Activated T-cell treated with anti-CD3 and anti-CD28 coated beads, Interleukin-2, amount 50 U/mL, for 48 hours (primary cell): Measurements from ENCODE around the gene HTR6.
"Not testable (repeated sequence)": the region's sequence is repeated elsewhere in the genome, so short reads cannot be mapped to it uniquely, and the experiment has no call there.

Experiments
- DNase-seq, 2 experiments: peaks; one replicate each; pipeline ENCODE4 v3.0.0-alpha.2; 2020

HTR6 gene

DNA sequence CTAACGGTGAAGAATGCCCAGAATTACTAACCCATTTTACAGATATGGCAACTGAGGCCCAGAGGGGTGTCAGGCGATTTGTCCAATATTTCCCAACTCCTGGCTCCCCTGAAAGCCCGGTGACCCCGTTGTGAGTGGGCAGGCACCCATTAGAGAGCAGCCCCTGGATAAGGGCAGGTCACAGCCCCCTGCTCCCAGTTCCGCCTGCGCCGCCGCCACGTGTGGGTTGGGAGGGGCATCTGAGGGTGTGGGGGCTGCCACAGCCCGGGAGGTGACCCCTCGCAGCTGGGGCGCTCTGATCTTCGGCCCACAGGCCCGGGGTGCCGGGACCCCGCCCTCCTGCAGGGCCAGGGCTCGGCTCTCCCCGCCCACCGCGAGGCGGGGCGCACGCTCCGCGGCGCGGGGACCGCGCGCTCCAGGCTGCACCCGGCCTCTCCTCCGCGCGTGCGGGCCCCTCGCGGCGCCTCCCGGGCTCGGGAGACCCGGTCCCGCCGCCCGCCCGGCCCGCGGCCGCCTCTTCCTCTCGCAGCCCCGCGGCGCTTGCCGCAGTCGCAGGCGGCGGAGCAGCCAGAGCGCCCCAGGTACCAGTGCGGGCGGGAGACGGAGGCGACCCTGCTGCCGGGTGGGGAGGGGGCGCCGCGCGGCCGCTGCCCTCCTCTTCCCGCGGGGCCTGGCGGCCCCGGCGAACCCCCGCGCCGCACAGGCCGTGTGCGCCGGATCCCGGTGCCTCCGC lies at the start of gene HTR6:
TSS of gene HTR6 (plus strand) at position 423 of the 733 bp plus-strand sequence. CDS start 879 bp downstream, outside the sequence.
- DNase-seq: peak; percentile 38 to 63

GRCh38 chr1:19615438-19615837 lies 49.2 kb upstream of the HTR6 start:
- DNase-seq: no peak

DNA sequence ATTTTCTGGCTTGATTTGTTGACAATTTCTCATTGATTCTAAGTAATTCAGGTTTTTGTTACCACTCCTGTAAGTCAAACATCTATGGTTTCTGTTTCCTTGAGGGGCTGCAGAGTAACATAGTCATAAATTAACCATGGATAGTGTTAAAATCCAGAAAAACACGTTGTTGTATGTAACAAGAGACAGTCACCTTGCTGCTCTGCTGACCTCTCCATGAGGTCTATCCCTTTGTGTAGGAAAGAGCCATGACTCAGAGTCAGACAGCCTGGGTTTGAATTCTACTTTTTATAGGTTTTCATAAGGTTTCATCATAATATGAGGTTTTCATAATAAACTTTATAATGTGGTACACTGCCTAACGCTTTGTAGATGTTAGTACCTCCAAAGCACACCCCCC lies 48.2 kb upstream of the HTR6 start:
- DNase-seq: no peak

DNA sequence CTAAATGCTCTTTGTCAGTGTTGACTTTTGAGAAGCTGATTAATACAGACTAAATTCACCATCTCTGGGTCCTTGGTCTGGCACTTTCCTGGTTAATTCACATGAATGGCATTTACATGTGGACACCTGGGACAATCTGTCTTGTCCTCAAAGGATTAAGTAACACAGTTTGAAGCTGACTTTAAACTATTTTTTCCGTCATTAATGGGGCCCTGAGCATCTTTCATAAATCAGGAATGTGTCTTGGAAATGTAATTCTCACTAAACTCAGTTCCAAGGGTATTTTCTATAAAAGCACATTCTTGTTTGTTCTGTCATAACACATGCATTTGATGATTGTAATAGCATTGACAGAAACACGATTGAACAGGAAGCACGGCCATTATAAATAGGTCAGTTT lies 47.3 kb upstream of the HTR6 start:
- no peak for DNase-seq

DNA sequence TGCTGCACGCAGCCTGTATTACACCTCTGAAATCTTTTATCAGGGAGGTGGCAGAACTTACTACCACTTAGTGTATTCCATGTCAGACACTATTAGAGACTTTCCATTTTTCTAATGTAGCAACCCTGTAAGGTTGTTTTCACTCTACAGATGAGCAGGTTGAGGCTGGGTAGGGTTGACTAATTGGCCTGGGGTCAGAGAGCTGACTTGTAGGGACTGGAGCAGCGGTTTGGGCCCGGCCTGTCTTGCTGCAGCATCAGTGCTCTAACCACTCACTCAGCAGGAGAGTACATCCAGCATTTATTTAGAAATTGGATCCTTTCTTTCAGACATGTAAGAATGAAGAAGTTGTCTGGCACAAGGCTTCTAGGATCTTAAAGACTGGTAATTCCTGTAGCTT lies 46.2 kb upstream of the HTR6 start:
- no peak for DNase-seq

GRCh38 chr1:19619697-19620384 lies 44.8 kb upstream of the HTR6 start:
- no peak for DNase-seq

DNA sequence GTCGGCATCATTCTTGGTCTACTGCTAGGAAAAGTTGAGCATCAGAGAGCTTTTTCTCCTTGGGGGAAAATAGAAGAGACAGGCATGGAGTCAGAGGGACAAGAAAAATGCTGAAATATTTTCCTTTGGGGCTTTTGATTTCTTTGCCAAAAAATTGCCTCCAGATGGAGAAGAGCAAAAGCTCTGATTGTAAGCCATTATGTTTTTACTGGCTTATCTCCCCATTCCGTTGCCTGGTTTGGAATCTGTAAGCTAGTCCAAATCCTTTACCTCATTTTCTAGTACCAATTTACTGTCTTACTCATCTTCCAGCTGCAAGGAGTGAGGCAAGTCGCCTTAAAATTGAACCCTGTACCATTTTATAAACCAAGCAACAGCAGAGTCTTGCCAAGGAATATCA lies 43.9 kb upstream of the HTR6 start:
- no peak for DNase-seq

- no peak for DNase-seq
Observed at GRCh38 chr1:19621274-19621950, 43.3 kb upstream of the HTR6 start.

DNA sequence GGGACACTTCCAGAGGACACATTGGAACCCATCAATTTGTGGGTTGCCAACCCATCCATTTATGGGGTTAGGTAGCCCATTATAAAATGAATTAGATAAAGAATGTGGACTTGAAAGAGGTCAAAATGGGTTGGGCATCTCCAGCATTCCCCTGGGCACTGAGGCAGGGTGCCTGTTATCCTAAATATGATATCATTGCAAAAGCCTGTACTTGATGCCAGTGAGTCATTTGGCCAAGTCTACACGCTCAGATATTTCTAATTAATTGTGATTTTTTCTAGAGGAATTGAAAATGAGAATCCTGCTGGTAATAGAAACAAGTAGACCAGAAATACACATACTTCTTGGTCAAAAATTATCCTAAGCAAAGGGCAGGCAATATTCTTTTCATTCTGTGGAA lies 42.5 kb upstream of the HTR6 start:
- no peak for DNase-seq

DNA sequence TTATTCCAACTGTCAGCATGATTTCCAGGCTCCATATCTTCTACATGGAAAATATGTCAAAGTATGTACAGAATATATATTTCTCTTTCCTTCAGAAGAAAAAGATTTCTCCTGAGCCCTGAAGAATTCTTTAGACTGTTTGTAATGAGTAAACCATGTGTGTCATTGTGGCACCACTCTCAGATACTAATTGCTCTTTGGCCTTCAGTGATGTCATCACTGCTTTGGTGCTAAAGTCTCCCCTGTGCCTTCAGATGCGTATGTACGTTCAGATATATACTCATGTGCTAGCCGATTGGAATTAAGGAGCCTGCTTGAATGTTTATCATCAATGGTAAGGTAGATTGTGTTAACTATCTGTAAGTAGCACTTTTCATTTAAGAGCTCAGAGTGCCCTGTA lies 41.2 kb upstream of the HTR6 start:
- no peak for DNase-seq

- DNase-seq: no peak
Observed at GRCh38 chr1:19625291-19625937, 39.3 kb upstream of the HTR6 start.

- no peak for DNase-seq
Observed at GRCh38 chr1:19628879-19629278, 35.8 kb upstream of the HTR6 start.

GRCh38 chr1:19629357-19629756 lies 35.3 kb upstream of the HTR6 start:
- no peak for DNase-seq

GRCh38 chr1:19630192-19630591 lies 34.5 kb upstream of the HTR6 start:
- not testable (repeated sequence) for DNase-seq

DNA sequence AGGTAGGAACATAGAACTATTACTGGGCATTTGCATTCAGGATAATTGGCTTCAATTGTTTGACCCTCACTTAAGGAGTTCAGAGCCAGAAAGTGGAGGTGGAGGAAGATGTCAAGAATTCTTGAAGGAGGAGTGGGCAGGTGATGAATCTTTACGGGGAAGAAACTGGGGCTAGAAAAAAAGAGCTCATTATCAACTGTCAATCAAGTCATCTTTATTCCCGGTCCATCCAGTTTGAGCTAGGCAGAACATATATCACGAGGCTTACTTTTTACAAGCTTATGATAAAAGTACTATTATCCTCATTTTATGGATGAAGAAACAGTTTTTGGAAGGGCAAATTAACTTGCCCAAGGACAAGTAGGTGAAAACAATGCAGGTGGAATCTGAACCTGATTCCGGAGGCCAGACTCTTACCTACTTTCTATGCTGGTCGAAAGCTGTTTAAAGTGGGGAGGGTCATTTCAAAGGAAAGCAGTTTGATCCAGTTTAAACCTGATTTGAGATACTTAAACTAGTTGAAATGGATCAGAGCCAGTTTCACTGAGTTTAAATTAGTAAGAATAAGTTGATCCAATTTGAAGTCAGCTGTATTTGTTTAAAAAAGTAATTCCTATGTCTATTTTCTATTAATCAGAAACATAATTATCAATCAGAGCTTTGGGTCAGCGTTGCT lies 33.8 kb upstream of the HTR6 start:
- DNase-seq: no peak

DNA sequence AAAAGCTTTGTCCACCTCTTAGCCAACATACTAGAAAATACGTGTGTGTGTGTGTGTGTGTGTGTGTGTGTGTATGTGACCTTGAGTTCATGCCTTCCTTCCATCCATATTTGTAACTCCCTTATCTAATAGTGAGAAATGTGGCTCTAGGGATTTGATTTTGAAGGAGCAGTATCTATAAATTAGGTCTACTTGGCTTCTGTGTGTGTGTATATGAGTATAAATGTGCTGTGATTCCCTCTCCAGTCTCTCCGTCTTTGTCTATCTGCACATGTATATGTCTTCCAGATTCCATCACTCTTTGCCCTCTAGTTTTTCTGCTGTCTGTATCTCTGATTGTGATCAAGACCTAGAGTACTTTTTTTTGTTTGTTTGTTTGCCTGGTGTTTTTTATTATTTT lies 32.5 kb upstream of the HTR6 start:
- no peak for DNase-seq

DNA sequence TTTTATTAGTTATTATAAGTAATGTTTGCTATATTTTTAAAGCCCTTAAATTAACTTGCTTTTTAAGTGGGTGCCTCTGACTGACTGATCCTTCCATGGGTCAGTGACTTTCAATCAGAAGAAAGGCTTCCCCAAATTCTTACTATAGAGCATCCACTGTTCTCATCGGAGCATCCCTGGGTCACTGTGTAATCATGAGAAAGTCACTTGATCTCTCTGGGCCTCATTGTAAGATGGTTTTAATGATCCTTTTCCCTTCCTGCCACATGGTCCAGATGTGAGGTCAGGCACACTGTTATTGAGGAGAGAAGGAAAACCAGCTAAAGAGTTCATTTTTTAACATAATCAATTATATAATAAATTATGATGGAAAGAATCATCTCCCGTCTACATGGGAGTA lies 31.6 kb upstream of the HTR6 start:
- DNase-seq: no peak

- DNase-seq: not testable (repeated sequence)
Observed at GRCh38 chr1:19635064-19635463, 29.6 kb upstream of the HTR6 start.

DNA sequence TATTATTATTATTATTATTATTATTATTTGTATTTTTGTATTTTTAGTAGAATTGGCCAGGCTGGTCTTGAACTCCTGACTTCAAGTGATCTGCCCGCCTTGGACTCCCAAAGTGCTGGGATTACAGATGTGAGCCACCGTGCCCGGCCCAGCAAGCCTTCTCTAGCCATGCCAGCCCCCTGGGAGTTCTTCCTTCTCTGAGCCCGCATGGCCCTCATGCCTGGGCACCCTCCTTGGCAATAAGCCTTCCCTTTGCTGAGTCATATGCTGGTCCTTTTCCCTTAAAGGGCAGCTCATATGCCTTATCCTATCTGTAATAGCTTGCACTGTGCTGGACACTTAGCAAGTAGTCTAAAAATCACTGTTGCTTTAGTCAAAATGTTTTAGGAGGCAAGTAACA lies 29.0 kb upstream of the HTR6 start:
- no peak for DNase-seq

DNA sequence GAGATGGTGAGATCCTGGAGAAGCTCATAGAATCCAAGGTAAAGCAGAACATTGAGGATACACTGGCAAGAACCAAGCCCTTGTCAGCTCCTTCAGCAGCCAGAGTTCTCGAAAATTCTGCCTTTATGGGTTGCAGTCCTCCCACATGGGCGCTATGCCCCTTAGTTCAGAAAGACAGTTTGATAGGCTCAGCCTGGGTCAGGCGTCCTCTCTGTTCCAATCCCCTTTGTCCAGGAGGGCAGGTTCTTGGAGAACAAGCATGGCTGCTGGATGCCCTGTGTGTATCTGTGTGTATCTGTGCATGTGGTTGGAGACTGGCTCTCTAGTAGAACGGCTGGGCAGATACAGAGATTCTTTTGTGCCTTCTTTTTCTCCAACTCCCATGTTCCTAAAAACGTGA lies 28.6 kb upstream of the HTR6 start:
- no peak for DNase-seq

GRCh38 chr1:19636749-19637148 lies 27.9 kb upstream of the HTR6 start:
- DNase-seq: not testable (repeated sequence)

DNA sequence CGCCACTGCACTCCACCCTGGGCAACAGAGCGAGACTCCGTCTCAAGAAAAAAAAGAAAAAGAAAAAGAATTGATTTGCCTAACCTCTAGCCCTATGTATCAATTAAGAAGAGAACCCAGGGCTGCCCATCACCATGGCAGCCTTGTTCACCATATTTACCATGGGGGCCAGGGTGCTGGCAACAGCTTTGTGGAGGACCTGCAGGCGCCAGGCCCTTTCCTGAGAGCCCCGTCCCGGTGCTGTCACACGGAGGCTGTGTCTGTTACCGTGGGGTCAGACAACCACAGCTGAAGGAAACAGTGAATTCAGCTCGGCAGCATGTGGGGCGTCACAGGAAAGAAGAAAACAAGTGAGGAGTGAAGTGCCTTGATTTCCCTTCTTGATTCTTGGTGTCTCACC lies 27.1 kb upstream of the HTR6 start:
- no peak for DNase-seq

DNA sequence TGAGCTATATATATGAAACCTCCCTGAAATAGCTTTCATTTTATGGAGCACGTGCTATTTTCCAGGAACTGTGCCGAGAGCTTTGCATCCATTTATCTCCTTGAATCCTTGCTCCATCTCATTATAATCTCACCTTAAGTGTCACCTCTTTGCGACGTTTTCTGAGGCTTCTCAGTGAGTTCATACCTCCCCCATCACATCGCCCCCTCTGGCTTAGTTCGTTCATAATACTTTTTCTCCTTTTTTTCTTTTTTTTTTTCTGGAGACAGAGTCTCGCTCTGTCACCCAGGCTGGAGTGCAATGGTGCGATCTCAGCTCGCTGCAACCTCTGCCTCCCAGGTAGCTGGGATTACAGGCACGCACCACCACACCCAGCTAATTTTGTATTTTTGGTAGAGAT lies 25.4 kb upstream of the HTR6 start:
- DNase-seq: not testable (repeated sequence)
